ENCODE data around the gene GMPS. TPM values are rescaled to one million over a fixed set of nuclear protein-coding genes. Genes with fewer than 3 reads are reported as not detected.
"Not testable (repeated sequence)": the region's sequence is repeated elsewhere in the genome, so short reads cannot be mapped to it uniquely, and the experiment has no call there.

Gene GMPS
- total RNA-seq, 4 donors from 2014 or later: 20.7 to 37.0 (median 25.5) TPM

- ATAC-seq (ENCODE audit: low FRiP score) (no peak), DNase-seq (ENCODE audit: low spot score) (no peak)
- TF ChIP-seq, protein P1, sequence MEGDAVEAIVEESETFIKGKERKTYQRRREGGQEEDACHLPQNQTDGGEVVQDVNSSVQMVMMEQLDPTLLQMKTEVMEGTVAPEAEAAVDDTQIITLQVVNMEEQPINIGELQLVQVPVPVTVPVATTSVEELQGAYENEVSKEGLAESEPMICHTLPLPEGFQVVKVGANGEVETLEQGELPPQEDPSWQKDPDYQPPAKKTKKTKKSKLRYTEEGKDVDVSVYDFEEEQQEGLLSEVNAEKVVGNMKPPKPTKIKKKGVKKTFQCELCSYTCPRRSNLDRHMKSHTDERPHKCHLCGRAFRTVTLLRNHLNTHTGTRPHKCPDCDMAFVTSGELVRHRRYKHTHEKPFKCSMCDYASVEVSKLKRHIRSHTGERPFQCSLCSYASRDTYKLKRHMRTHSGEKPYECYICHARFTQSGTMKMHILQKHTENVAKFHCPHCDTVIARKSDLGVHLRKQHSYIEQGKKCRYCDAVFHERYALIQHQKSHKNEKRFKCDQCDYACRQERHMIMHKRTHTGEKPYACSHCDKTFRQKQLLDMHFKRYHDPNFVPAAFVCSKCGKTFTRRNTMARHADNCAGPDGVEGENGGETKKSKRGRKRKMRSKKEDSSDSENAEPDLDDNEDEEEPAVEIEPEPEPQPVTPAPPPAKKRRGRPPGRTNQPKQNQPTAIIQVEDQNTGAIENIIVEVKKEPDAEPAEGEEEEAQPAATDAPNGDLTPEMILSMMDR (IDR thresholded peaks at IDR 0.05): no peak
Measured at GRCh38 chr3:155958676-155959075, 88.2 kb downstream of the GMPS start.

GRCh38 chr3:155960060-155960459 is 89.6 kb downstream of the GMPS start:
- TF ChIP-seq, protein P1 (IDR thresholded peaks at IDR 0.05): no peak
- DNase-seq (ENCODE audit: low spot score) (no peak), ATAC-seq (ENCODE audit: low FRiP score) (no peak)

DNA sequence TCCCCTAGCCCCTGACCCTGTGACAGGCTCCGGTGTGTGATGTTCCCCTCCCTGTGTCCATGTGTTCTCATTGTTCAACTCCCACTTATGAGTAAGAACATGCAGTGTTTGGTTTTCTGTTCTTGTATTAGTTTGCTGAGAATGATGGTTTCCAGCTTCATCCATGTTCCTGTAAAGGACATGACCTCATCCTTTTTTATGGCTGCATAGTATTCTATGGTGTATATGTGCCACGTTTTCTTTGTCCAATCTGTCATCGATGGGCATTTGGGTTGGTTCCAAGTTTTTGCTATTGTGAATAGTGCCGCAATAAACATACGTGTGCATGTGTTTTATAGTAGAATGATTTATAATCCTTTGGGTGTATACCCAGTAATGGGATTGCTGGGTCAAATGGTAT is 90.6 kb downstream of the GMPS start:
- not testable (repeated sequence) for ATAC-seq (ENCODE audit: low FRiP score); DNase-seq (ENCODE audit: low spot score)

DNA sequence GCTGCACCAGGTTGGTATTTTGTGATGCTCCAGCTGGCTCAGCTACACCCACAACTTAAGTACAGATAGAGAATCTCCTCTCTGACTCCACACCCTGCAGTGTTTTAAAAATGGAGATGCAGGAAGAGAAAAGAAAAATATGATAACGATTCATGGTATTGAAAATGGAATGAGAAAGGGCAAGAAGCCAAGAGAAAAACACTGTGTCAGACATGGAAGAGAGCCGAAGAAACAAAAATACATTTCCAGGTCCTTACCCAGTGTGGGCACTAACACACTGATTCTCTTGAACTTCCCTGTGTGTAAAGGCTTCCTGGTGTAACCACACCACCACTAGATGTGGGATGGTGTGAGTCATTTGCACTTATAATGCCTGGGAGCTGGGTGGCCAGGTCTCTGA is 93.1 kb downstream of the GMPS start:
- TF ChIP-seq, protein P1 (IDR thresholded peaks at IDR 0.05): no peak
- DNase-seq (ENCODE audit: low spot score) (no peak), ATAC-seq (ENCODE audit: low FRiP score) (no peak)

DNA sequence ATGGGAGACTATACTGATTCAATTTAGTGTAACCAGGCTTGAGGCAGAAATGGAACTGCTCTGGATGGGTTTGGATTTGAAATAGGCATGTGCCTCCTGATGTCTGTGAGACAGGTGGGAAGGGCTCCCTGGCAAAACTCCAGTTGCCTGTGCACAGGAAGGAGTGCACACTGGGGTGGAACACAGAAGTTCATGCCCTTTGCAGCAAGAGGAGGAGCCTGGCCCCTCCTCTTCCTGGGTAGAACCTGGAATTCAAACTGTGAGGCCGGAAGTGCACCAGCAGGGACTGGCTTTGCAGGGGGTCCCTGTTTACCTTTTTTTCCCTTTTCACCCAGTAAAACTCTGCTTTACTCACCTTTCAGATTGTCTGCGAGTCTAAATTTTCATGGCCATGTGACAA is 99.9 kb downstream of the GMPS start:
- TF ChIP-seq, protein P1 (IDR thresholded peaks at IDR 0.05): no peak
- ATAC-seq (ENCODE audit: low FRiP score): no peak
- no peak for DNase-seq (ENCODE audit: low spot score)

- ATAC-seq (ENCODE audit: low FRiP score) (no peak), DNase-seq (ENCODE audit: low spot score) (no peak)
- TF ChIP-seq, protein P1 (IDR thresholded peaks at IDR 0.05): no peak
Measured at GRCh38 chr3:155972885-155973584, 102.6 kb downstream of the GMPS start.

DNA sequence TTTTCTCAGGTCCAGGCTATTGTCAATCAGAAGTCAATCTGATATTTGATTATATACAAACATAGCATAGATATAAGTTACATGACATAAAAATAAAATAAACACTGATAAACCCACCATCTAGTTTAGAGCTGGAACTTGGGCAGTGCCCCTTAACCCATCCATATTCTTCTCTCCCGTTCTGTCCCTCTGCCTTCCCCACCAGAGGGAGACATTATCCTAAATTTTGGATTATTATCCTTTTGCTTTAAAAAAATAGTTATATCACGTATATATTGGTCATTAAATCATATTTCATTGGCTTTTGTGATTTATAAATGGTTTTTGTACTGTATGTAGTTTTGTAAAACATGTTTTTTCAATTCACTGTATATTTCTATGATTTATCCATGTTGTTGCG is 107.9 kb downstream of the GMPS start:
- DNase-seq (ENCODE audit: low spot score) (no peak), ATAC-seq (ENCODE audit: low FRiP score) (no peak)
- TF ChIP-seq, protein P1 (IDR thresholded peaks at IDR 0.05): no peak

All from omental fat pad (tissue), 4 donors.